Heart right ventricle (tissue), 16 donors: Measurements from ENCODE around the gene SLC39A5. TPM values are rescaled to one million over a fixed set of nuclear protein-coding genes. Genes with fewer than 3 reads are reported as not detected.

Experiments used
- ATAC-seq, 8 donors: fragments of 200-7000 bp; cut with Tn5 transposase; one replicate each; pipeline ENCODE4 v1.9.1; 2020; ENCODE audit warnings: mild to moderate bottlenecking in 8 of 8, moderate library complexity in 8 of 8, moderate number of reproducible peaks in 1 of 8
- DNase-seq, 2 donors: peaks; one replicate each; pipeline ENCODE4 v3.0.0-alpha.2; 2020
- H3K27ac ChIP-seq, 10 donors: fragments of 200-600 bp; sonication (generic) in 2 of 10; one replicate each; pipeline versions ENCODE4 v1.5.0 to v1.8.0; 2020 to 2022; ENCODE audit warnings: mild to moderate bottlenecking in 3 of 10
- H3K27me3 ChIP-seq, 7 donors: fragments of 200-600 bp; one replicate each; pipeline ENCODE4 v1.8.0; 2021 to 2022; ENCODE audit warnings: mild to moderate bottlenecking in 2 of 7
- H3K36me3 ChIP-seq, 9 donors: fragments of 200-600 bp; sonication (generic) in 1 of 9; one replicate each; pipeline versions ENCODE4 v1.5.0 to v1.8.0; 2020 to 2022; ENCODE audit warnings: mild to moderate bottlenecking in 2 of 9
- H3K4me1 ChIP-seq, 9 donors: fragments of 200-600 bp; sonication (generic) in 1 of 9; one replicate each; pipeline versions ENCODE4 v1.5.0 to v1.8.0; 2020 to 2022; ENCODE audit warnings: mild to moderate bottlenecking in 4 of 9
- H3K4me3 ChIP-seq, 10 donors: fragments of 200-600 bp; sonication (generic) in 2 of 10; one replicate each; pipeline versions ENCODE4 v1.5.0 to v1.8.0; 2020 to 2022; ENCODE audit warnings: mild to moderate bottlenecking in 7 of 10, moderate library complexity in 2 of 10
- H3K9me3 ChIP-seq, 11 donors: fragments of 200-600 bp in 10 of 11; sonication (generic) in 2 of 11; one replicate each; pipeline versions ENCODE4 v1.5.0 to v1.8.0; 2013 to 2022; ENCODE audit warnings: mild to moderate bottlenecking in 2 of 11, control low read depth in 1 of 11, moderate library complexity in 1 of 11
- CTCF ChIP-seq, 9 donors: fragments of 200-600 bp; sonication (generic) in 2 of 9; IDR thresholded peaks; one replicate each; pipeline versions ENCODE4 v1.5.0 to v1.8.0; 2021 to 2022; ENCODE audit warnings: antibody characterized with exemption in 9 of 9, mild to moderate bottlenecking in 5 of 9, moderate library complexity in 1 of 9
- WGBS, 2 donors: extraction: QIAGEN DNeasy Blood & Tissue Kit; methylation state at CpG; one replicate each; pipeline ENCODE4 v1.1.7; 2013; ENCODE audit warnings: inconsistent platforms in 1 of 2; 5-methylcytosine and 5-hydroxymethylcytosine counted together
- intact Hi-C, 10 donors: fragments of 100-400 bp; cut with DNase I; formaldehyde crosslinking; loops; one replicate each; pipeline versions ENCODE4 v1.11.1 to v1.14.2; 2022
- polyA plus RNA-seq, 2 donors: library from polyadenylated mRNA; stranded (reverse); fragments of 200-250 nt; gene quantifications; one replicate each; pipeline ENCODE4 v1.2.3, GENCODE V29; 2013
- total RNA-seq, 10 donors: library from RNA; stranded (reverse); fragmentation: NEBNext Ultra II Directional in 3 of 10; extraction: Animal tissue kit (Norgen Biotek cat#: 25700) in 3 of 10; gene quantifications; one replicate each; pipeline versions ENCODE4 v1.2.1 to v1.2.4, GENCODE V29; 2021 to 2023
- donor health status: Arrhythmogenic right ventricular cardiomyopathy.
- donor health status: ischemic (EF 13 %, LVEDD 7.1; RV severe dilation, severe dysfunction).
- donor health status: healthy with polysubstance abuse.
- donor health status: DM: no; HTN: yes; CAD: no.
- donor health status: DM: no; HTN: no; CAD: no.
- donor health status: ischemic (EF 25% LVEDD 6.9; RV normal size, moderate dysfunction).
- donor health status: ischemic (EF 25% LVEDD 5.7; RV mildly dilated, moderate dysfunction).
- donor health status: healthy.
- donor health status: DM: yes; HTN: yes; CAD: no.
- donor health status: Ischemic cardiomyopathy.
- donor health status: ischemic (EF 35%, LVEDD 5.7; RV mildly dilated, moderate dysfunction).
- donor health status: nonischemic (EF 11% LVEDD 7.7; RV severe dilation, severe dysfunction).
- donor health status: DM: yes; HTN: yes; CAD: no.
- donor health status: PGD.
- donor health status: ischemic (EF 29% LVEDD 5.4; RV normal size, mild dysfunction).
- donor health status: nonischemic (EF 23%, LVEDD 6.1; RV moderate dilation, normal function).

SLC39A5 gene
- total and polyA plus RNA-seq, 12 donors, result 0.20 to 0.59 TPM; not detected in 10

DNA sequence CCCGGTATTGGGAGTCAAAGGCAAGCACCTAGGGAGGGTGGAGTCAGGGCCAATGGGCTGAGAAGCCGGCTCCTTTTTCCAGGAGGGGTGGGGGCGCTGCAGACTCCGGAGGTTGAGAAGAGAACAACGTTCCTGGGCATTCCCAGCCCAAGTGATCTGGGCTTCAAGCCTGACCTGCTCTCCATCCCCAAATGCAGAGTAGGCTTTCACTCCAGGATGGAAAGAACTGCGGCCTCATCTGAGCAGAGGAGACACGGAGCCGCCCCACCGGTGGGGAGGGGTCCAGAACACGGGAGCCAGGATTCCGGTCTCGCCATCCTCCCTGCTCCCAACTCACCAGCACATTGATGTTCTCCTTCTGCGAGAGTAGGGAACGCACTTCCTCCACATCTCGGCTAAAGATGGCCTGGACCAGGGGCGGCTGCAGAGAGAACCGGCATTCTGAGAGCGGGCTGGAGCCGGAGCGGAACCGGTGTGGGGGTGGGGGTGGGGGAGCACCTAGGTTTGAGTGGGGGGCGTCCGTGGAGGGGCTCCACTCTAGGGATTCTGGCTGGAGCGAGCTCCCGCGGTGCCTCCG, 27.7 kb downstream of the SLC39A5 start:
- peak overlapping the region; percentile 78 to 99 (median 98) for H3K4me3 ChIP-seq
- 0% methylated on average over 27 of the region's 27 CpGs for WGBS, 2 donors
- H3K9me3 ChIP-seq, result no peaks in the 10 kb centered on the region
- H3K27me3 ChIP-seq, result no peaks in the 10 kb centered on the region
- no peak for TF ChIP-seq CTCF (IDR thresholded peaks at IDR 0.05)
- peak; percentile 4 to 48 (median 21) for ATAC-seq
- DNase-seq, result no peak
- peak overlapping the region; percentile 1 to 96 (median 92) for H3K27ac ChIP-seq
- intact Hi-C loops, result loop anchor here in 3 of 10 donors (5.0 kb wide), 2 partner anchors 35 to 50 kb away; partner anchors contain the start of genes NABP2 (in 2 of the 3) and RNF41 (in 2 of the 3)
- H3K36me3 ChIP-seq, result peaks cover 0 to 45% (median 34%) of the 10 kb centered on the region in 9 donors
- peaks cover 7 to 28% (median 22%) of the 10 kb centered on the region in 9 donors for H3K4me1 ChIP-seq

DNA sequence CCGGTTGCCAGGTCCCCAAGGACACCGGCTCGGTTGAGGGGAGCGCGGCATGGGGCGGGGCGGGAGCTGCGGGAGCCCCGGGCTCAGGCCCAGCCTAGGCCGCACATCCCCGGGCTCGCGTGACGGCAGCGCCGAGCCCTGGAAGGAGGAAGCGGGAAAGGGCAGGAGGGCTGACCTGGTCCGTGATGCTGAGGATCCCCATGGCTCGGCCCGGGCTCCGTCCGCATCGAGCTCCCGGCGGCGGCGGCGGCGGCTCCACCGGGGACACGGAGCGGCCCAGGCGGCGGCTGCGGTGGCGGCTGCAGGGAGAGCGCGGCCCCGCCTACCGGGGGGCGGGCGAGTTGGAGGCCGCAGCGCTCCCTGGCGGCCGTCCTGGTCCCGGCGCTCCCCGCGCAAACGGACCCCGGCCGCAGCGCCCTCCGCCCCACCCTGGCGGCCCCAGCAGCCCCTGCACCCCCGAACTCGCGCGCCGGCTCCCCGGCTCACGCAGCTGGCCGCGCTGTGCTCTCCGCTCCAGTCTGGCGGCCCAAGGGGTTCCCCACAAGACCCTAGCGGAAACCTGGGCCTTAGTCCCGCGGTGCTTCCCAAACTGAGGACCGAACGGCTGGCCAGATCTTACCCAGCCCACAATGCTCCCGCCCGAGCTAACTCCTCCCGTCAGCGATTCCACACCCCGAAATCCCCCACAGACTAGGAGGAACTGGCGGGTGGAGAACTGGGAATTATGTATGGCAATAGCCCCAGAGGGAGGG, 28.4 kb downstream of the SLC39A5 start, which contains the start of gene ANKRD52:
ANKRD52 (minus strand) TSS at position 317 of the 752 bp plus-strand sequence; CDS start at position 202, 115 bp downstream.
- H3K4me3 ChIP-seq, result peak within 1 kb of the TSS; percentile 78 to 99 (median 98)
- intact Hi-C loops, result loop anchor here in 3 of 10 donors (5.0 kb wide), 2 partner anchors 36 to 51 kb away; partner anchors contain the start of genes NABP2 (in 2 of the 3) and RNF41 (in 2 of the 3)
- 0% methylated on average over 61 to 78 of the region's 78 CpGs for WGBS, 2 donors
- H3K4me1 ChIP-seq, result peaks cover 7 to 28% (median 22%) of the 10 kb centered on the region in 9 donors
- H3K36me3 ChIP-seq, result peaks cover 0 to 38% (median 27%) of the 10 kb centered on the region in 9 donors
- peak; percentile 51 to 93 (median 83) for TF ChIP-seq CTCF (IDR thresholded peaks at IDR 0.05)
- H3K27me3 ChIP-seq, result no peaks in the 10 kb centered on the region
- H3K27ac ChIP-seq, result peak within 1 kb of the TSS; percentile 55 to 96 (median 92)
- peak; percentile 89 to 97 (median 95) for ATAC-seq
- peak; percentile 71 to 80 for DNase-seq
- H3K9me3 ChIP-seq, result no peaks in the 10 kb centered on the region

DNA sequence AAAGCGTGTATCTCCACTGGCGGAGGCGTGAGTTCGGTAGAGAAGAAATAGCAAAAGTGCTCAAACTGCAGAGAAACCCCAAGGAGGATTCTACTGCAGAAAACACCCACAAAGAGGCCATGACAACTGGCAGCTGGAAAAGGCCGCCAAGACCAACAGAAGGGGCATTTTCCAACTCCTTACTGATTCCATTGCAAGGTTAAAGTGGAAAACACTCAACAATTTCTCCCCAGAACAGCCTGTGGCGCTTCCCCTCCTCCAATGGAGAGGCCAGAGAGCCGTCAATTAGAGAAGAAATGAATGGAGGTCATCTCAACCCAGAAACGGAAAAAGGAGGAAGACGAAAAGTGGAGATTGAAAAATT, 29.0 kb downstream of the SLC39A5 start:
- 15% methylated on average over 9 of the region's 9 CpGs for WGBS, 2 donors
- intact Hi-C loops, result loop anchor here in 3 of 10 donors (5.0 kb wide), 2 partner anchors 37 to 52 kb away; partner anchors contain the start of genes NABP2 (in 2 of the 3) and RNF41 (in 2 of the 3)
- ATAC-seq (no peak), DNase-seq (no peak)
- H3K27ac ChIP-seq, result peak overlapping the region; percentile 55 to 96 (median 92)
- peaks cover 0 to 32% (median 21%) of the 10 kb centered on the region in 9 donors for H3K36me3 ChIP-seq
- TF ChIP-seq CTCF (IDR thresholded peaks at IDR 0.05), result no peak
- H3K4me3 ChIP-seq, result peak overlapping the region; percentile 78 to 99 (median 98)
- H3K4me1 ChIP-seq, result peaks cover 7 to 28% (median 22%) of the 10 kb centered on the region in 9 donors
- H3K27me3 ChIP-seq, result no peaks in the 10 kb centered on the region
- no peaks in the 10 kb centered on the region for H3K9me3 ChIP-seq

GRCh38 chr12:56260380-56260779, 30.5 kb downstream of the SLC39A5 start:
- peaks cover 7 to 28% (median 22%) of the 10 kb centered on the region in 9 donors for H3K4me1 ChIP-seq
- H3K27ac ChIP-seq, result no peak overlapping the region
- DNase-seq (no peak), ATAC-seq (no peak)
- H3K27me3 ChIP-seq, result no peaks in the 10 kb centered on the region
- intact Hi-C loops, result loop anchor here in 1 of 10 donors (10.0 kb wide), 1 partner anchor 204 kb away; the partner anchor contains the start of gene SPRYD4
- peaks cover 0 to 17% (median 6%) of the 10 kb centered on the region in 9 donors for H3K36me3 ChIP-seq
- 95 to 97% methylated on average over 8 of the region's 8 CpGs for WGBS, 2 donors
- no peaks in the 10 kb centered on the region for H3K9me3 ChIP-seq
- H3K4me3 ChIP-seq, result no peak overlapping the region
- TF ChIP-seq CTCF (IDR thresholded peaks at IDR 0.05), result no peak
